Mesothelial cell of epicardium (in vitro differentiated cells): Measurements from ENCODE around the gene CWC25. TPM values are rescaled to one million over a fixed set of nuclear protein-coding genes. Genes with fewer than 3 reads are reported as not detected.

Experiments used
- DNase-seq, 2 experiments: peaks; one replicate each; pipeline ENCODE4 v3.0.0; 2021; ENCODE audit warnings: low spot score in 2 of 2; ENCODE audit not compliant: unreplicated experiment in 2 of 2
- H3K27ac Mint-ChIP-seq: 2 replicates; pipeline ENCODE4 v1.8.0; 2021; ENCODE audit warnings: mixed read lengths
- H3K27me3 Mint-ChIP-seq: 2 replicates; pipeline ENCODE4 v1.8.0; 2021; ENCODE audit warnings: low read depth, mixed read lengths
- H3K36me3 Mint-ChIP-seq: 2 replicates; pipeline ENCODE4 v1.8.0; 2021; ENCODE audit warnings: mixed read lengths
- H3K4me1 Mint-ChIP-seq: 2 replicates; pipeline ENCODE4 v1.8.0; 2021; ENCODE audit warnings: mixed read lengths
- H3K4me3 Mint-ChIP-seq: 2 replicates; pipeline ENCODE4 v1.8.0; 2021; ENCODE audit warnings: mild to moderate bottlenecking, moderate library complexity, mixed read lengths
- H3K9me3 Mint-ChIP-seq: 2 replicates; pipeline ENCODE4 v1.8.0; 2021; ENCODE audit warnings: mixed read lengths
- total RNA-seq: library from RNA; stranded (reverse); gene quantifications from 3 replicates; pipeline ENCODE4 v1.2.1, GENCODE V29; 2021
- TF ChIP-seq, protein P1 (sequence below): fragments of 200-600 bp; sonication (generic); IDR thresholded peaks from one replicate; pipeline ENCODE4 v1.5.0; 2021; ENCODE audit warnings: antibody characterized with exemption; ENCODE audit not compliant: unreplicated experiment

CWC25 gene
- total RNA-seq, 1 donor from 2014 or later = 19.5 TPM

GRCh38 chr17:38853292-38854219 is 28.4 kb upstream of the CWC25 start, which contains the start of gene RPL23:
Gene RPL23 (minus strand): TSS chr17:38853721. CDS start chr17:38853710, 11 bp downstream.
- TF ChIP-seq, protein P1, sequence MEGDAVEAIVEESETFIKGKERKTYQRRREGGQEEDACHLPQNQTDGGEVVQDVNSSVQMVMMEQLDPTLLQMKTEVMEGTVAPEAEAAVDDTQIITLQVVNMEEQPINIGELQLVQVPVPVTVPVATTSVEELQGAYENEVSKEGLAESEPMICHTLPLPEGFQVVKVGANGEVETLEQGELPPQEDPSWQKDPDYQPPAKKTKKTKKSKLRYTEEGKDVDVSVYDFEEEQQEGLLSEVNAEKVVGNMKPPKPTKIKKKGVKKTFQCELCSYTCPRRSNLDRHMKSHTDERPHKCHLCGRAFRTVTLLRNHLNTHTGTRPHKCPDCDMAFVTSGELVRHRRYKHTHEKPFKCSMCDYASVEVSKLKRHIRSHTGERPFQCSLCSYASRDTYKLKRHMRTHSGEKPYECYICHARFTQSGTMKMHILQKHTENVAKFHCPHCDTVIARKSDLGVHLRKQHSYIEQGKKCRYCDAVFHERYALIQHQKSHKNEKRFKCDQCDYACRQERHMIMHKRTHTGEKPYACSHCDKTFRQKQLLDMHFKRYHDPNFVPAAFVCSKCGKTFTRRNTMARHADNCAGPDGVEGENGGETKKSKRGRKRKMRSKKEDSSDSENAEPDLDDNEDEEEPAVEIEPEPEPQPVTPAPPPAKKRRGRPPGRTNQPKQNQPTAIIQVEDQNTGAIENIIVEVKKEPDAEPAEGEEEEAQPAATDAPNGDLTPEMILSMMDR = no peak
- H3K27me3 Mint-ChIP-seq = no peaks in the 10 kb centered on the region
- peak within 1 kb of the TSS; percentile 100 for H3K4me3 Mint-ChIP-seq
- peak within 1 kb of the TSS; percentile 100 for H3K27ac Mint-ChIP-seq
- peaks cover 34% of the 10 kb centered on the region for H3K4me1 Mint-ChIP-seq
- H3K36me3 Mint-ChIP-seq = peaks cover 32% of the 10 kb centered on the region
- H3K9me3 Mint-ChIP-seq = no peaks in the 10 kb centered on the region
- DNase-seq = peak; percentile 87 to 91

DNA sequence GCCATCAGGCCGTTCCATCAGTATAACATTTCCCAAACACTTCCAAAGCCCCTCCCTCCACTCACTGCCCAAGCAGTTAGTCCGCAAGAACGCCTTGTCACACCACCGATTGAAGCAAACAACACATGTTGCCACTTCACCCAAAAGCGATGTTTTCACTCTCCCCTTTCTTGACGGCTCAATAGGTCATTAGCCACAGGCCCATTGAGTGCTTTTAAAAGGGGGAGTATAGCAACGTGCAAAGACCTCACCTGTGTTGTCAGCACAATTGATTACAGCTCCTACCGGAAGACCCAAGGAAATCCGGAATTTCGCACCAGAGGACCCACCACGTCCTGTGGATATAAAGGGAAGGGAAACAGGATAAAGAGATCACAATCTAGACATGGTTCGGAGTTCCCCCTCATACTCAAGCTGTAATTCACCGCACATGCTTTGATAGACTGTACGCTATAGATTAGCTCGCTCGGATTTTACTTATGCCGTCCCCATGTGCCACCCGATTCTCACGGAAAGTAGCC is 27.7 kb upstream of the CWC25 start:
- H3K9me3 Mint-ChIP-seq = no peaks in the 10 kb centered on the region
- no peaks in the 10 kb centered on the region for H3K27me3 Mint-ChIP-seq
- no peak for DNase-seq
- H3K36me3 Mint-ChIP-seq = peaks cover 33% of the 10 kb centered on the region
- TF ChIP-seq, protein P1 = no peak
- H3K27ac Mint-ChIP-seq = peak overlapping the region; percentile 100
- H3K4me1 Mint-ChIP-seq = peaks cover 34% of the 10 kb centered on the region
- H3K4me3 Mint-ChIP-seq = peak overlapping the region; percentile 100

DNA sequence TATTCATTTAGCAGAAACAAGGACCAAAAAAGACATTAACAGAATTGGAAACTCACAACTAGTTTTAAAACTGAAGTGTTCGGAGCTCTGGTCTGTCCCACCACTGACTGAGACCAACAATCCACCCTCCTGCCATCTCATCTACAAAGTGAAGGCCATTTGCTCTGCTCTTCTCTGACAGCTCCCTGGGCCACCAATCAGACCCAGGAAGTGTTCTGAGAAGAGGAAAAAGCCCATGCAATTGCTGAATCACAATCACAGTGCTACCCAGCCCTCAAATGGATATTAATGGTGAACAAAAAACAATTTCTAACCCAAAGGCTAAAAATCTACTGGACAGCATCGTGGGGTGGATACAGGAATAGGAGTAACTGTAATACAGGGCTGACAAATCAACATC is 26.3 kb upstream of the CWC25 start:
- H3K27me3 Mint-ChIP-seq = no peaks in the 10 kb centered on the region
- peak overlapping the region; percentile 100 for H3K27ac Mint-ChIP-seq
- peaks cover 34% of the 10 kb centered on the region for H3K4me1 Mint-ChIP-seq
- peak overlapping the region; percentile 100 for H3K4me3 Mint-ChIP-seq
- no peaks in the 10 kb centered on the region for H3K9me3 Mint-ChIP-seq
- no peak for DNase-seq
- TF ChIP-seq, protein P1 = no peak
- peaks cover 38% of the 10 kb centered on the region for H3K36me3 Mint-ChIP-seq

DNA sequence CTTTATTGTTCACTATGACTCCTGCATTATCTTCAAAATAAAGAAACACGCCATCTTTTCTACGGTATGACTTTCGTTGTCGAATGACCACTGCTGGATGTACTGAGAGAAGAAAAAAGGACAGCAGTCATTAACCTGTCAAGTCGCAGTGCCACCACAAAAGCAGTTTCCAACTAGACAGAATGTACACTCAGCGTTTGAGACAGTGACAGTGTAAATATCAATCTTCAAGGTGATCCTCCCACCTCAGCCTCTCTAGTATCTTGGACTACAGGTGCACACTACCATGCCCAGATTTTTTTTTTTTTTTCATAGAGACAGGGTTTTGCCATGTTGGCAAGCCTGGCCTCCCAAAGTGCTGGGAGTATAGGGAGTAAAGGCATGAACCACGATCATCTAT is 25.3 kb upstream of the CWC25 start:
- TF ChIP-seq, protein P1 = no peak
- Mint-ChIP-seq H3K27ac (peak overlapping the region; percentile 72), H3K27me3 (no peaks in the 10 kb centered on the region), H3K36me3 (peaks cover 38% of the 10 kb centered on the region), H3K4me1 (peaks cover 34% of the 10 kb centered on the region), H3K4me3 (peak overlapping the region; percentile 100), H3K9me3 (no peaks in the 10 kb centered on the region)
- no peak for DNase-seq

GRCh38 chr17:38848939-38849605 is 24.0 kb upstream of the CWC25 start:
- Mint-ChIP-seq H3K9me3 (no peaks in the 10 kb centered on the region), H3K36me3 (peaks cover 40% of the 10 kb centered on the region), H3K4me1 (peaks cover 38% of the 10 kb centered on the region), H3K4me3 (no peak overlapping the region), H3K27me3 (no peaks in the 10 kb centered on the region), H3K27ac (no peak overlapping the region)
- TF ChIP-seq, protein P1 = no peak
- DNase-seq = no peak
